Right lobe of liver (tissue), 4 donors: ENCODE data around the gene PC.

Experiments used
- POLR2A ChIP-seq: fragments of 450-650 bp; IDR thresholded peaks from one replicate; pipeline ENCODE4 v1.6.1; 2017; ENCODE audit warnings: antibody characterized with exemption, mild to moderate bottlenecking
- TF ChIP-seq, protein P1 (sequence below), 4 donors: fragments of 200-600 bp in 3 of 4; fragments of 450-650 bp in 1 of 4; IDR thresholded peaks; one replicate each; pipeline versions ENCODE4 v1.5.1 to v1.8.0; 2016 to 2022; ENCODE audit warnings: antibody characterized with exemption in 4 of 4, mild to moderate bottlenecking in 2 of 4
- donor health status: DM: no; HTN: no; CAD: no.
- donor health status: DM: no; HTN: no; CAD: no.
- donor health status: DM: no; HTN: yes; CAD: no.

DNA sequence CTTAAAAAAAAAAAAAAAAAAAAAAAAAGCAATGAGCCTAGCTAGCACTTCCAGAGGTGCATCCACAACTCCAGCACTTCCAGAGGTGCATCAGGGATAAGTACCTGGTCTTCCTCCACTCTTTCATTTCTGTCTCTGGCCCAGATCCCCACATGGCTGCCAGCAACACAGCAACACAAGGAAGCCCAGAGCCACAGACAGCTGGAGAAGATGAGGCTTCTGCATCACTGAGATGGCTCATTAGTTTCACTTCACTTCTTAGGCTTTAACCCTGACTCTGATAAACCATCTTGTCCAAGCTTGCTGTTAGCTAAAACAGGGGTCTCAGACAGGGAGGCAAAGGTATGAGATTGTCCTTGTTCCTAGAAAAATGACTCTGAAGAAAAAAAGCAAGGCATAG lies 35.6 kb downstream of the PC start:
- TF ChIP-seq POLR2A = no peak
- TF ChIP-seq, protein P1, sequence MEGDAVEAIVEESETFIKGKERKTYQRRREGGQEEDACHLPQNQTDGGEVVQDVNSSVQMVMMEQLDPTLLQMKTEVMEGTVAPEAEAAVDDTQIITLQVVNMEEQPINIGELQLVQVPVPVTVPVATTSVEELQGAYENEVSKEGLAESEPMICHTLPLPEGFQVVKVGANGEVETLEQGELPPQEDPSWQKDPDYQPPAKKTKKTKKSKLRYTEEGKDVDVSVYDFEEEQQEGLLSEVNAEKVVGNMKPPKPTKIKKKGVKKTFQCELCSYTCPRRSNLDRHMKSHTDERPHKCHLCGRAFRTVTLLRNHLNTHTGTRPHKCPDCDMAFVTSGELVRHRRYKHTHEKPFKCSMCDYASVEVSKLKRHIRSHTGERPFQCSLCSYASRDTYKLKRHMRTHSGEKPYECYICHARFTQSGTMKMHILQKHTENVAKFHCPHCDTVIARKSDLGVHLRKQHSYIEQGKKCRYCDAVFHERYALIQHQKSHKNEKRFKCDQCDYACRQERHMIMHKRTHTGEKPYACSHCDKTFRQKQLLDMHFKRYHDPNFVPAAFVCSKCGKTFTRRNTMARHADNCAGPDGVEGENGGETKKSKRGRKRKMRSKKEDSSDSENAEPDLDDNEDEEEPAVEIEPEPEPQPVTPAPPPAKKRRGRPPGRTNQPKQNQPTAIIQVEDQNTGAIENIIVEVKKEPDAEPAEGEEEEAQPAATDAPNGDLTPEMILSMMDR (IDR thresholded peaks at IDR 0.05) = no peak
